Dendritic cell treated with granulocyte-macrophage colony-stimulating factor and Interleukin-4, amounts not matched to agents 40 ng/mL and 50 ng/mL, for 4 days (primary cell): ENCODE measurements around the gene CNTNAP2.

Source experiments
- H3K27ac Mint-ChIP-seq: one replicate; pipeline ENCODE4 v1.8.0; 2022; ENCODE audit warnings: mild to moderate bottlenecking, mixed read lengths
- H3K27me3 Mint-ChIP-seq: one replicate; pipeline ENCODE4 v1.8.0; 2022; ENCODE audit warnings: mild to moderate bottlenecking, mixed read lengths
- H3K36me3 Mint-ChIP-seq: one replicate; pipeline ENCODE4 v1.8.0; 2022; ENCODE audit warnings: low read depth, mixed read lengths
- H3K4me1 Mint-ChIP-seq: one replicate; pipeline ENCODE4 v1.8.0; 2022; ENCODE audit warnings: low read depth, mixed read lengths
- H3K4me3 Mint-ChIP-seq: one replicate; pipeline ENCODE4 v1.8.0; 2022; ENCODE audit warnings: mild to moderate bottlenecking, moderate library complexity, mixed read lengths
- H3K9me3 Mint-ChIP-seq: one replicate; pipeline ENCODE4 v1.8.0; 2022; ENCODE audit warnings: mixed read lengths
- intact Hi-C: fragments of 100-400 bp; cut with micrococcal nuclease; formaldehyde crosslinking; loops from one replicate; pipeline ENCODE4 v1.15.0; 2022

The CNTNAP2 gene

GRCh38 chr7:146123715-146124114 is 7.1 kb downstream of the CNTNAP2 start:
- Mint-ChIP-seq H3K4me1 (no peaks in the 10 kb centered on the region), H3K36me3 (no peaks in the 10 kb centered on the region), H3K27me3 (no peaks in the 10 kb centered on the region), H3K27ac (no peak overlapping the region), H3K9me3 (no peaks in the 10 kb centered on the region), H3K4me3 (no peak overlapping the region)
- intact Hi-C loops: no loop called here

- Mint-ChIP-seq H3K27me3 (no peaks in the 10 kb centered on the region), H3K27ac (no peak overlapping the region), H3K4me1 (no peaks in the 10 kb centered on the region), H3K4me3 (no peak overlapping the region), H3K9me3 (no peaks in the 10 kb centered on the region), H3K36me3 (no peaks in the 10 kb centered on the region)
- intact Hi-C loops: no loop called here
These were observed 10.3 kb downstream of the CNTNAP2 start for GRCh38 chr7:146126767-146127509.

GRCh38 chr7:146129296-146129695 is 12.7 kb downstream of the CNTNAP2 start:
- intact Hi-C loops: no loop called here
- Mint-ChIP-seq H3K4me1 (no peaks in the 10 kb centered on the region), H3K9me3 (no peaks in the 10 kb centered on the region), H3K27me3 (no peaks in the 10 kb centered on the region), H3K27ac (no peak overlapping the region), H3K4me3 (no peak overlapping the region), H3K36me3 (no peaks in the 10 kb centered on the region)

- no peaks in the 10 kb centered on the region for H3K4me1 Mint-ChIP-seq
- H3K27me3 Mint-ChIP-seq: no peaks in the 10 kb centered on the region
- H3K9me3 Mint-ChIP-seq: no peaks in the 10 kb centered on the region
- no peaks in the 10 kb centered on the region for H3K36me3 Mint-ChIP-seq
- no peak overlapping the region for H3K4me3 Mint-ChIP-seq
- intact Hi-C loops: no loop called here
- no peak overlapping the region for H3K27ac Mint-ChIP-seq
These were observed 13.4 kb downstream of the CNTNAP2 start for GRCh38 chr7:146129997-146130396.

GRCh38 chr7:146131701-146132100 is 15.1 kb downstream of the CNTNAP2 start:
- no peak overlapping the region for H3K4me3 Mint-ChIP-seq
- intact Hi-C loops: no loop called here

GRCh38 chr7:146136357-146136875 is 19.8 kb downstream of the CNTNAP2 start:
- Mint-ChIP-seq H3K27ac (no peak overlapping the region), H3K4me3 (no peak overlapping the region), H3K27me3 (no peaks in the 10 kb centered on the region), H3K36me3 (no peaks in the 10 kb centered on the region), H3K4me1 (no peaks in the 10 kb centered on the region), H3K9me3 (no peaks in the 10 kb centered on the region)
- intact Hi-C loops: no loop called here

More at GRCh38 chr7:146131701-146132100, 15.1 kb downstream of the CNTNAP2 start:
- no peak overlapping the region for H3K27ac Mint-ChIP-seq
- no peaks in the 10 kb centered on the region for H3K27me3 Mint-ChIP-seq
- no peaks in the 10 kb centered on the region for H3K36me3 Mint-ChIP-seq
- no peaks in the 10 kb centered on the region for H3K4me1 Mint-ChIP-seq
- no peaks in the 10 kb centered on the region for H3K9me3 Mint-ChIP-seq

- H3K4me1 Mint-ChIP-seq: no peaks in the 10 kb centered on the region
- no peak overlapping the region for H3K4me3 Mint-ChIP-seq
- no peaks in the 10 kb centered on the region for H3K36me3 Mint-ChIP-seq
- no peaks in the 10 kb centered on the region for H3K27me3 Mint-ChIP-seq
- intact Hi-C loops: no loop called here
- no peaks in the 10 kb centered on the region for H3K9me3 Mint-ChIP-seq
- no peak overlapping the region for H3K27ac Mint-ChIP-seq
These were observed 22.3 kb downstream of the CNTNAP2 start for GRCh38 chr7:146138926-146139325.

- intact Hi-C loops: no loop called here
- Mint-ChIP-seq H3K4me1 (peaks cover 8% of the 10 kb centered on the region), H3K9me3 (no peaks in the 10 kb centered on the region), H3K27me3 (no peaks in the 10 kb centered on the region), H3K4me3 (no peak overlapping the region), H3K27ac (no peak overlapping the region), H3K36me3 (no peaks in the 10 kb centered on the region)
These were observed 30.4 kb downstream of the CNTNAP2 start for GRCh38 chr7:146146831-146147486.

GRCh38 chr7:146150153-146150552 is 33.6 kb downstream of the CNTNAP2 start:
- H3K4me1 Mint-ChIP-seq: peaks cover 8% of the 10 kb centered on the region
- no peak overlapping the region for H3K27ac Mint-ChIP-seq
- no peaks in the 10 kb centered on the region for H3K27me3 Mint-ChIP-seq
- H3K9me3 Mint-ChIP-seq: no peaks in the 10 kb centered on the region
- H3K36me3 Mint-ChIP-seq: no peaks in the 10 kb centered on the region
- no peak overlapping the region for H3K4me3 Mint-ChIP-seq
- intact Hi-C loops: no loop called here

- Mint-ChIP-seq H3K4me3 (no peak overlapping the region), H3K27ac (no peak overlapping the region), H3K9me3 (peaks cover 20% of the 10 kb centered on the region), H3K4me1 (no peaks in the 10 kb centered on the region), H3K36me3 (no peaks in the 10 kb centered on the region), H3K27me3 (no peaks in the 10 kb centered on the region)
- intact Hi-C loops: no loop called here
These were observed 55.5 kb downstream of the CNTNAP2 start for GRCh38 chr7:146172112-146172511.

GRCh38 chr7:146175716-146176115 is 59.1 kb downstream of the CNTNAP2 start:
- H3K36me3 Mint-ChIP-seq: no peaks in the 10 kb centered on the region
- no peak overlapping the region for H3K4me3 Mint-ChIP-seq
- H3K27ac Mint-ChIP-seq: no peak overlapping the region
- no peaks in the 10 kb centered on the region for H3K4me1 Mint-ChIP-seq
- H3K27me3 Mint-ChIP-seq: no peaks in the 10 kb centered on the region
- no peaks in the 10 kb centered on the region for H3K9me3 Mint-ChIP-seq
- intact Hi-C loops: no loop called here

GRCh38 chr7:146176860-146177259 is 60.3 kb downstream of the CNTNAP2 start:
- H3K36me3 Mint-ChIP-seq: no peaks in the 10 kb centered on the region
- no peak overlapping the region for H3K27ac Mint-ChIP-seq
- no peaks in the 10 kb centered on the region for H3K27me3 Mint-ChIP-seq
- intact Hi-C loops: no loop called here
- H3K4me1 Mint-ChIP-seq: no peaks in the 10 kb centered on the region
- no peak overlapping the region for H3K4me3 Mint-ChIP-seq
- H3K9me3 Mint-ChIP-seq: no peaks in the 10 kb centered on the region

GRCh38 chr7:146177301-146177700 is 60.7 kb downstream of the CNTNAP2 start:
- Mint-ChIP-seq H3K36me3 (no peaks in the 10 kb centered on the region), H3K27ac (no peak overlapping the region), H3K4me1 (no peaks in the 10 kb centered on the region), H3K9me3 (no peaks in the 10 kb centered on the region), H3K4me3 (no peak overlapping the region), H3K27me3 (no peaks in the 10 kb centered on the region)
- intact Hi-C loops: no loop called here

GRCh38 chr7:146185844-146186243 is 69.2 kb downstream of the CNTNAP2 start:
- Mint-ChIP-seq H3K27ac (no peak overlapping the region), H3K36me3 (no peaks in the 10 kb centered on the region), H3K4me3 (no peak overlapping the region), H3K9me3 (peaks cover 2% of the 10 kb centered on the region), H3K4me1 (no peaks in the 10 kb centered on the region), H3K27me3 (no peaks in the 10 kb centered on the region)
- intact Hi-C loops: no loop called here
